Activated B cell treated with CpG ODN at 0.5 μM for 24 hours (primary cell): ENCODE results near the gene UBQLN3. TPM values are rescaled to one million over a fixed set of nuclear protein-coding genes. Genes with fewer than 3 reads are reported as not detected.

Source experiments
- total RNA-seq: library from RNA; stranded (reverse); gene quantifications from 2 replicates; pipeline ENCODE4 v1.2.3, GENCODE V29; 2022

UBQLN3 gene
- total RNA-seq, 1 donor from 2014 or later = 0.16 TPM

Other genes with a start within 250 kb of the UBQLN3 start
- gene HBE1, start 240.0 kb downstream of the UBQLN3 start, total RNA-seq = not detected in 2 replicates
- gene OR51B4, start 208.0 kb downstream of the UBQLN3 start, total RNA-seq = not detected in 2 replicates
- not detected in 2 replicates for gene OR51B2, start 185.7 kb downstream of the UBQLN3 start, total RNA-seq
- gene OR51B5, start 166.4 kb downstream of the UBQLN3 start, total RNA-seq = 0.27 TPM in 1 of 2 replicates, not detected in the other
- not detected in 2 replicates for gene OR51B6, start 158.4 kb downstream of the UBQLN3 start, total RNA-seq
- gene OR51M1, start 126.1 kb downstream of the UBQLN3 start, total RNA-seq = not detected in 2 replicates
- not detected in 2 replicates for gene OR51Q1, start 87.8 kb downstream of the UBQLN3 start, total RNA-seq
- gene OR51I1, start 68.4 kb downstream of the UBQLN3 start, total RNA-seq = not detected in 2 replicates
- not detected in 2 replicates for gene OR51I2, start 60.6 kb downstream of the UBQLN3 start, total RNA-seq
- not detected in 2 replicates for gene OR52D1, start 21.3 kb downstream of the UBQLN3 start, total RNA-seq
- gene UBQLNL, start 6.7 kb upstream of the UBQLN3 start, total RNA-seq = 0.29 and 0.34 TPM in 2 replicates
- gene OR52H1, start 38.6 kb upstream of the UBQLN3 start, total RNA-seq = 0.20 and 0.22 TPM in 2 replicates
- gene OR52B6, start 70.9 kb upstream of the UBQLN3 start, total RNA-seq = not detected in 2 replicates
- gene TRIM6, start 86.7 kb upstream of the UBQLN3 start, total RNA-seq = 0.22 and 0.44 TPM in 2 replicates
- 25.9 and 28.7 TPM in 2 replicates for gene TRIM34, start 115.0 kb upstream of the UBQLN3 start, total RNA-seq
- 34.3 and 36.3 TPM in 2 replicates for gene TRIM5, start 175.1 kb upstream of the UBQLN3 start, total RNA-seq
- 244 and 255 TPM in 2 replicates for gene TRIM22, start 179.8 kb upstream of the UBQLN3 start, total RNA-seq
- 0.64 and 0.84 TPM in 2 replicates for gene OR56B1, start 226.5 kb upstream of the UBQLN3 start, total RNA-seq
- gene OR52N4, start 244.3 kb upstream of the UBQLN3 start, total RNA-seq = 1.1 and 2.2 TPM in 2 replicates